Measurements from ENCODE around the gene PKP1.

Gene PKP1

DNA sequence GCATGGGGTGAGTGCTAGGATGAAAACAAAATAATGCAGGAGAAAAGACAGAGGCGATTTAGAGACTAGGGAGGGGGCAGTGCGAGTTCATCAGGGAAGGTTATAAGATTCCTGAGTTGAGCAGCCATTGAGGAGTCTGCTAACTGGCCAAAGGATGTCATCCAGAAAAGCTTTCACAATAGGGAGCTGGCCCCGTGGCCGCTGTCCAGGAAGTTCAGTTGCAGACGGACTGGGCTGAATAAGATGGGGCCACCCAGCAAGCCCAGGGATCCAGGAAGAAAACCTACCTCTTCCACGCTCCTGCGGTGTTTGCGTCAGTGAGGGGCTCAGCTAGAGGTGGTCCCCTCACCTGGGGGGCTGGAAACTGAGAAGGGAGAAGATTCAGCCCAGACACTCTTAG, 4.0 kb upstream of the PKP1 start:
- DNase-seq (ENCODE audit: low read depth, low spot score): no peak
- in situ Hi-C loops (cut with HindIII; ENCODE audit: low sequenced_read_pairs): no loop called here
- no peak overlapping the region for H3K4me3 ChIP-seq (ENCODE audit: low read depth, low read length)
- TF ChIP-seq, protein P1, sequence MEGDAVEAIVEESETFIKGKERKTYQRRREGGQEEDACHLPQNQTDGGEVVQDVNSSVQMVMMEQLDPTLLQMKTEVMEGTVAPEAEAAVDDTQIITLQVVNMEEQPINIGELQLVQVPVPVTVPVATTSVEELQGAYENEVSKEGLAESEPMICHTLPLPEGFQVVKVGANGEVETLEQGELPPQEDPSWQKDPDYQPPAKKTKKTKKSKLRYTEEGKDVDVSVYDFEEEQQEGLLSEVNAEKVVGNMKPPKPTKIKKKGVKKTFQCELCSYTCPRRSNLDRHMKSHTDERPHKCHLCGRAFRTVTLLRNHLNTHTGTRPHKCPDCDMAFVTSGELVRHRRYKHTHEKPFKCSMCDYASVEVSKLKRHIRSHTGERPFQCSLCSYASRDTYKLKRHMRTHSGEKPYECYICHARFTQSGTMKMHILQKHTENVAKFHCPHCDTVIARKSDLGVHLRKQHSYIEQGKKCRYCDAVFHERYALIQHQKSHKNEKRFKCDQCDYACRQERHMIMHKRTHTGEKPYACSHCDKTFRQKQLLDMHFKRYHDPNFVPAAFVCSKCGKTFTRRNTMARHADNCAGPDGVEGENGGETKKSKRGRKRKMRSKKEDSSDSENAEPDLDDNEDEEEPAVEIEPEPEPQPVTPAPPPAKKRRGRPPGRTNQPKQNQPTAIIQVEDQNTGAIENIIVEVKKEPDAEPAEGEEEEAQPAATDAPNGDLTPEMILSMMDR (IDR thresholded peaks at IDR 0.05; ENCODE audit: low read depth, low read length): no peak

DNA sequence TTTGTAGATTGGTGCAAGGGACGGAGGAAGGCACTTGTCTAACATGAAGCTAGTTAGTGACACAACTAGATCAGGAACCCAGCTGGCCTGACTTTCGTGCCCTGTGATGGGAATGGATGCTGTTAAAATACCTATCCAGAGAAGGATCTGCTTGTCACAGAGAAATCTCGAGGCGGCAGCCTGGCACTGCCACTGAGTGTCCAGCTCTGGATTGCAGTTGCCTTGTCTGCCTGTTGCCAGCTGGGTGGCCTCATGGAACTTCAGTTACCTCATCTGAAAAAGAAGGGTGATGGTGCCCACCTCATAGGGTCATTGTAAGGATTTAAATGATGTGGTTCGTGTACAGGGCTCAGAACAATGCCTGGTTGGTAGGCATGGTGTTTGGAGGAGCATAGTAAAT, 2.4 kb upstream of the PKP1 start:
- in situ Hi-C loops (cut with HindIII; ENCODE audit: low sequenced_read_pairs): no loop called here
- TF ChIP-seq, protein P1 (IDR thresholded peaks at IDR 0.05; ENCODE audit: low read depth, low read length): no peak
- H3K4me3 ChIP-seq (ENCODE audit: low read depth, low read length): no peak overlapping the region
- no peak for DNase-seq (ENCODE audit: low read depth, low spot score)

DNA sequence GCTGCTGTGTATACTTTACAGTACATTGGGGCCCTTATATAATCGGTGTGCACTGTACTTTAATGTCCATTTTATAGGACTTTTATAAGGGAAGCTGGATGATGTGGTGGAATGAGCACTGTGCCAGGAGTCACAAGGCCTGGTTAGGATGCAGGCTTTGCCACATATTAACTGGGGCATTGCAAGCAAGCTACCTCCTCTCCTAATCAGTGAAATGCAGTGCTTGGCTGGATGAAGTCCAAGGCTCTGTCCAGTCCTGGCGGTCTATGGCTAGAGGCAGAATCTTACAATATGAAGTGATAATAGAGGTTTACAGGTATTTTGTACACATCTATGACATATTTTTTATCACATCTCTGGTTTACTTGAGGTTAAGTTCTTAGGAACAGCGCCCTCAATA, 1.7 kb upstream of the PKP1 start:
- DNase-seq (ENCODE audit: low read depth, low spot score): no peak
- in situ Hi-C loops (cut with HindIII; ENCODE audit: low sequenced_read_pairs): no loop called here
- no peak overlapping the region for H3K4me3 ChIP-seq (ENCODE audit: low read depth, low read length)
- TF ChIP-seq, protein P1 (IDR thresholded peaks at IDR 0.05; ENCODE audit: low read depth, low read length): no peak

- TF ChIP-seq, protein P1 (IDR thresholded peaks at IDR 0.05; ENCODE audit: low read depth, low read length): no peak
- in situ Hi-C loops (cut with HindIII; ENCODE audit: low sequenced_read_pairs): no loop called here
- H3K4me3 ChIP-seq (ENCODE audit: low read depth, low read length): no peak overlapping the region
- no peak for DNase-seq (ENCODE audit: low read depth, low spot score)
Observed at GRCh38 chr1:201282216-201282615, 1.1 kb upstream of the PKP1 start.

GRCh38 chr1:201283836-201284553, 689 bp downstream of the PKP1 start:
- TF ChIP-seq, protein P1 (IDR thresholded peaks at IDR 0.05; ENCODE audit: low read depth, low read length): no peak
- in situ Hi-C loops (cut with HindIII; ENCODE audit: low sequenced_read_pairs): no loop called here
- H3K4me3 ChIP-seq (ENCODE audit: low read depth, low read length): no peak overlapping the region
- DNase-seq (ENCODE audit: low read depth, low spot score): no peak

DNA sequence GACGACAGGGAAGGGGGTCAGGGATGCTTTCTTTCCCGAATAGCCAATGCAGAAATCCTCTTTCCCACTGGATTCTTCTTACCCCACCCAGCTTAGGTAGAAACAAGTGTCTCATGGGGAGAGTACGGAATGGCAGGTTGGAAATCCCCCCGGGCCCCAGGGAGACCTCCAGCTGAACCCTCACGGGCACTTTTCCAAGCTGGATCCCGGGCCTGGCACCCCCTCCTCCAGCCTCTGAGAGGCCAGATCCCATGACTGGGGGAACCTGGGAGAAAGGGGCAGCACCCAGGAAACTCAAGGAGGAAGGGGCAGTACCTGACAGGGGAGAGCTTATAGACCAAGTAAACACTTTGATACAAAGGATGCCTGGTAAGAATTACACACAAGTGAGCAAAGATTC, 1.3 kb downstream of the PKP1 start:
- no peak for DNase-seq (ENCODE audit: low read depth, low spot score)
- TF ChIP-seq, protein P1 (IDR thresholded peaks at IDR 0.05; ENCODE audit: low read depth, low read length): no peak
- no peak overlapping the region for H3K4me3 ChIP-seq (ENCODE audit: low read depth, low read length)
- in situ Hi-C loops (cut with HindIII; ENCODE audit: low sequenced_read_pairs): no loop called here
